Suppressor macrophage (primary cell): Measurements from ENCODE around the gene CNIH3.

Source experiments
- DNase-seq, 4 experiments: peaks; one replicate each; pipeline ENCODE4 v3.0.0-alpha.2; 2020 to 2022

CNIH3 gene

GRCh38 chr1:224780736-224781135 is 164.6 kb downstream of the CNIH3 start:
- no peak for DNase-seq

- no peak for DNase-seq
Measured at GRCh38 chr1:224781800-224782199, 165.7 kb downstream of the CNIH3 start.

GRCh38 chr1:224782281-224783000 is 166.3 kb downstream of the CNIH3 start:
- DNase-seq, result peak; percentile 13 to 51 (median 38)

- DNase-seq, result peak in 2 of 4 experiments; percentile 22 to 24
Measured at GRCh38 chr1:224783006-224783651, 167.0 kb downstream of the CNIH3 start.

GRCh38 chr1:224784265-224785039 is 168.3 kb downstream of the CNIH3 start:
- peak; percentile 22 to 67 (median 42) for DNase-seq

- peak in 2 of 4 experiments; percentile 23 to 41 for DNase-seq
Measured at GRCh38 chr1:224785040-224785328, 168.9 kb downstream of the CNIH3 start.

- no peak for DNase-seq
Measured at GRCh38 chr1:224785622-224786021, 169.5 kb downstream of the CNIH3 start.

- no peak for DNase-seq
Measured at GRCh38 chr1:224786533-224787250, 170.6 kb downstream of the CNIH3 start.

- DNase-seq, result no peak
Measured at GRCh38 chr1:224789311-224789710, 173.2 kb downstream of the CNIH3 start.
